GM19468 (cell line): ENCODE data around the gene GJA1.
"Not testable (repeated sequence)": the region's sequence is repeated elsewhere in the genome, so short reads cannot be mapped to it uniquely, and the experiment has no call there.

ENCODE experiments used
- ATAC-seq: cut with Tn5 transposase; IDR thresholded peaks from one replicate; pipeline ENCODE4 v1.9.1; 2021; ENCODE audit warnings: mild to moderate bottlenecking, moderate library complexity, moderate number of reproducible peaks; ENCODE audit not compliant: unreplicated experiment; ENCODE audit errors: extremely low read depth

The GJA1 gene

DNA sequence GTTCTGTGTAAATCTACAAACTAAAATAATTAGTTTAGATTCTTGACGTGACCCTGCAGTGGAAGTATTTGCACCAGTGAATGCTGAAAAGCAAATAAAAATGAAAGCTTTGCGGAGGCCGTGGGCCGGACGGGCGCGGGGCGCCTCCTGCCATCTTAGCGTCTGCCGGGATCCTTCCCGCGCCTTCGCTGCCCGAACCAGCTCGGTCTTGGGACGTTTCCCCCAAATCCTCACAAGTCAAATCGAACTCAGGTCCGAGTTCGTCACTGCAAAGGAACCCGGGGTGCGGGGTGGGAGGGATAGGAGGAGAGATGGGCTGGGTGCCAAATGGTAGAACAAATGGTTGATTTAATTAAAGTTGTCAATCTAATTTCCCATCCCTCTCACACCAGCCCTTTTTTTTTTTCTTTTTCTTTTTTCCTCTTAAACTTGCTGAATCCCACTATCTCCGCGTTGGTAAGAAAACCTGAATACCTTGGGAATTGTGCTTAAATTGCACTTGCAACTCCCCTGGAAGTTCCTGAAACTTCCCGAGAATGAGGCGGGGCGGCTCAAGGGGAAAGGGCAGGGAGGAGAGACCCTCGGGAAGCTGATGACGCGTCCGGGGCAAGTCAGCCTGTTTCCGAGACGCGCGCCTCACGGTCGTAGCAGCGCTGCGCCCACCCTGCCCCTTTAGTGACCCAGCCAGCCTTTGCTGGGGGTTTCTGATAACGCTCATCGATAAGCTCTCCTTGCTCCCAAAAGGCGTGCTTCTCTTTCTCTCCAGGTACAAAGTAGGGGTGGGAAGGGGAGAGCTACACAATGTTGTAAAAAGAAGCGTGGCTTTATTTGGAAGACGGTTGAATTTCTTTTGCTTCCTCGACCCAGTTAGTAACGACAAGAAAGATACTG lies 1.8 kb downstream of the GJA1 start:
- ATAC-seq: no peak

GRCh38 chr6:121437851-121438651 lies 2.6 kb downstream of the GJA1 start:
- ATAC-seq: no peak

DNA sequence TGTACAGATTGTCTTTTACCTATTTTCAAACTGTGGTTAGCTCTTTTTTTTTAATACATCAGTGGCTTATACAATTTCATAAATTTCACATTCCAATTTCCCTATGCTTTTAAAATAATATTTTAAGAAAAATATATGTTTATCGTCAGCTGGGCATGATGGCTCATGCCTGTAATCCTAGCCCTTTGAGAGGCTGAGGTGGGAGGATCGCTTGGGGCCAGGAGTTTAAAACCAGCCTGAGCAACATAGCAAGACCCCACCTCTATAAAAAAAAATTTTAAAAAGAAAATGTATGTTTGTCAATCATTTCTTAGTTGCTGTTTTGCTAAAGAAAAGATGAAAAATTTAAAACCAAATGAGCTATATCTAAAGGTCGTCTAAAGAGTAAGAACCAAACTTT lies 3.4 kb downstream of the GJA1 start:
- ATAC-seq: no peak

DNA sequence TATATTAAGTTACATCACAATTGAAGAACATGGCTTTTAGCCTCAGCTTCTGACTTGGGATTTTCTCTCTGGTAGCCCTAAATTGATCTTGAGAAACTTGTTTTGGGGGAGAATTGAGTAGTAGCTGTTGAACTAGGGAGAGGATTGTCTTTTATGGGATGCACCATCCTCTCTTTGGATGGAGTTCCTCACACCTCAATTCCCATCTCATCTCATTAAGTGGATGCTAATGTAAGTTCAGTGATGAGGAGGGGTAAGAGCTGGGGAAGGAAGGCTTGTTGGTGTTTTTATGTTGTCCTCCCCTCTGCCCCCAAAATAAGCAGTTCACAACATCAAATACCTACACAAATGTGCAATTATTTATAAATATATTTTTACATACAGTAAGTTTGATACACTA lies 4.0 kb downstream of the GJA1 start:
- ATAC-seq: no peak

DNA sequence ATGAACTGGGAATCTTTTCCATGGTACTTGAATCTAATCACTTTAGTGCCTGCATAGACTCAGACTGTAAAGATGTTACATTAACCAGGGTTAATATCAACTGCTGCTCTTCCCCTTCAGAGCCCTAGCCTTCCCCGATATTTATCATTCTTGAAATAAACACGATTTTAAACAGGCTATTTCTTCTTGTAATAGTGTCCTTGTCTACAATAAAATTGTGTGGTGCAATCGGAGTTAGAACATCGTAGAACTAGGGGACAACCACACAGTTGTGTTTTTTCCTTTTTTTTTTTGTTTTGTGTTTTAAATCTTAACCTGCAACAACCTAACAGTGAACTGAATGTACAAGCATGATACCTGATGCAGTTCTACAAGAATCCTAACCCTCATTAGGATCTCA lies 4.5 kb downstream of the GJA1 start:
- no peak for ATAC-seq

DNA sequence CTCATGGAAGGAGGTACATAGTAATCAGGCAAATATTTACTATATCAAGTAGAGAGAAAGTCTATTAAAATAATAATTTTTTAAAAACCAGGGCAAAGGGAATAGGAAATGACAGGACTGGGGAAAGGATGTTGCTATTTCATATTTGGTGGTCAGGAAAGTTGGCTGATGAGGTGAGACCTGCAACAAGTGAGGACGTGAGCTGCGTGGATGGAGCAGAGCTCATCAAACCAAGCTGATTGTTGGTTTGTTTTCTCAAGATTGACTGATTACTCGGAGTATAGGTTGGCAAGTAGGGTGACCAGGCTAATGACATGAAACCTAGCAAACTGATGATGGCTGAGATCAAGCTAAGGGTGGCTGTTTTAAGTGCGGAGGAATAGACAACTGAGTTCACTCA lies 6.0 kb downstream of the GJA1 start:
- no peak for ATAC-seq

DNA sequence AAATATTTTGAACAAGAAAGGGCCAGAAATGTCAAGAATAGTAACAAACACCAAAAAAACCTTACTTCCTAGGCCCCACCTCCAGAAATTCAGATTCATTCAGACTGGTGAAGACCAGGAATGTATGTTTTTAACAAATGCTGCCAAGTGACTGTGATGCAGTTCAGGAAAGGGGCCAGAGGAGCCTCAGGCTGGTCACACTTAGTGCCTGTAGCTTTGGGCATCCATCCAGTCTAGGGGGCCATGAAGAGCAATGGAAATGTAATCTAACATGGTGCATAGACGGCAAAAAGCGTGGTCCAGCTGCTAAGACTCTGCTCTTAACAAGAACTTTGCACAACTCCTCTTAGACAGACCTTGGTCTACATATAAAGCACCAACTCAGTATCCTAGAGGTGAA lies 7.1 kb downstream of the GJA1 start:
- ATAC-seq: no peak

DNA sequence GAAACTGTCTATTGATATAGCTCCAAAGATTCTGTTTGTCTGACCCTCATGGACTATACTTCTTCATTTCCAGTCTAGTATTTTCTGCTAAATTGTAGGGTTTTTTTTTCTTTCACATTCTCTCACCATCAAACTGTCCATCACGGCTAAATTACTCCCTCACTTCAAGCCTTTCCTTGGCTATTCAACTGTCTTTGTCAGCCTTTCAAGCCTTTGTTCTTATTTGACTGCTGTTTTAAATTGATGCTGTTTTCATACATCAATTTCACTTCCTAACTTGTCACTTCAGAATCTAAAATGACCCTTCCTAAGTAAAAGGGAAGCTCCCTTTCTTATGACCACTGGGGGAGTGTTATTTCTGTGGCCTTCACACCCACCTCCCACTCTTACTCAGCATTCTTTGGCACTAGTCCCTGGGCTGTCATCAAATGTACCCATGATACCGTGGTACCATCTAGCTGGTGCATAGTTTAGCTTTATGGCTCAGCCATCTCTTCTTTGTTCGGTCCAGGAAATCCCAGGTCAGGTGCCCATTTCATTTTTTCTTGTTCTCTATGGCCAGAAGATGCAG lies 8.6 kb downstream of the GJA1 start:
- ATAC-seq: no peak

DNA sequence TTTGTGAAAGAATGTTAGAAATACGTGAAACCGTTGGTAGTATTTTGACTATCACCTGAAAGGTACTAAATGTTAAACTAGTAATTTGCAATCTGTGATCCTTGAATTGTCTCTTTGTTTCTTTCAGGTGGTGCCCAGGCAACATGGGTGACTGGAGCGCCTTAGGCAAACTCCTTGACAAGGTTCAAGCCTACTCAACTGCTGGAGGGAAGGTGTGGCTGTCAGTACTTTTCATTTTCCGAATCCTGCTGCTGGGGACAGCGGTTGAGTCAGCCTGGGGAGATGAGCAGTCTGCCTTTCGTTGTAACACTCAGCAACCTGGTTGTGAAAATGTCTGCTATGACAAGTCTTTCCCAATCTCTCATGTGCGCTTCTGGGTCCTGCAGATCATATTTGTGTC lies 11.3 kb downstream of the GJA1 start:
- not testable (repeated sequence) for ATAC-seq

GRCh38 chr6:121447746-121448145 lies 12.3 kb downstream of the GJA1 start:
- ATAC-seq: not testable (repeated sequence)

- not testable (repeated sequence) for ATAC-seq
These were observed 13.1 kb downstream of the GJA1 start for GRCh38 chr6:121448528-121448927.

- no peak for ATAC-seq
These were observed 13.9 kb downstream of the GJA1 start for GRCh38 chr6:121449331-121449730.

GRCh38 chr6:121450242-121450641 lies 14.8 kb downstream of the GJA1 start:
- ATAC-seq: no peak

DNA sequence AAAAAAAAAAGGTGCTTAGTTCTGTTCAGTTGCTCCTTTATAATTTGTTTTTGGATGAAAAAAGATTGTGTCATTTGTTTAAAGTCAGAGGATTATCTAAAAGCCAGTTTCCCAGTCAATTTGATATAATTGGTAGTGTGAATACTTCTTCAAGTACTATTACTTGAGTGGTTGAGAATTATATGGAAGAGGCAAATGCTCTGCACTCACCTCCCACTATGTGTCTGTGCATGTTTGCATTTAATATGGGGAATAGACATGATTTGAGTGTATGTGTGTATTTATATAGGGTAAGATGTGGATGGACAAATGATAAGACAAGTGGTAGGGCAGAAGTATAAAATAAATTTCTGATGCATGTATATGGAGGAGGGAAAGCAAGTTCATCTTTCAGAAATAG lies 15.8 kb downstream of the GJA1 start:
- no peak for ATAC-seq

- ATAC-seq: no peak
These were observed 17.7 kb downstream of the GJA1 start for GRCh38 chr6:121453191-121453590.

GRCh38 chr6:121460170-121460569 lies 24.7 kb downstream of the GJA1 start:
- ATAC-seq: no peak

DNA sequence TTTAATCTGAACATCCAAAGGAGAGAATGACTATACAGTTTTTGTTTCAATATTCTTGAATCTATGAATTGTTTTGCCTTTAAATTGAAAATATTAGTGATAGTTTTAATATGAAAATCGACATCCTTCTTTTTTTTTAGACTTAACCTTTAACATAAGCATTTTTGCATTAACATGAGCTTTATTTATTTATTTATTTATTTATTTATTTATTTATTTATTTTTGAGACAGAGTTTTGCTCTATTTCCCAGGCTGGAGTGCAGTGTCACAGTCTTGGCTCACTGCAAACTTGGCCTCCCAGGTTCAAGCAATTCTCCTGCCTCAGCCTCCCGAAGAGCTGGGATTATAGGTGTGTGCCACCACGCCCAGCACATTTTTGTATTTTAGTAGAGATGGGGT lies 27.6 kb downstream of the GJA1 start:
- ATAC-seq: no peak

DNA sequence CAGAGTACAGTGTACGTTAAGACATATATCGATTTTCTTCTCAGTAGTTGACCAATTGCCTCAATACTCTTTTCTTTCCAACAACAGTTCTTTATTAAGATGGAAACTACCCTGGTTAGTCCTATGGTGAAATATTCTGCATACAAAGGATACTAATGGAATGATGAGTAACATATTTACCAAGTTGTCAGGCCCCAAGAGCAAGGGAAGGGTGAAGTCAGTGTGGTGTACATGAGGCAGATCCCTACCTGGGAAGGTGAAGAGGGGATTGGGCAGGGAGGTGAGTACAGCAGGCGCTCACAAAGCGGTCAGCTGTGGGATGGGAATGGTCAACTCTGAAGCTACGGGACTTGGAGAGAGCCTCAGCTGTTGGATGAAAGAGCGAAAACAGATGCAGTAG lies 29.7 kb downstream of the GJA1 start:
- no peak for ATAC-seq

GRCh38 chr6:121479486-121480098 lies 44.1 kb downstream of the GJA1 start:
- no peak for ATAC-seq

DNA sequence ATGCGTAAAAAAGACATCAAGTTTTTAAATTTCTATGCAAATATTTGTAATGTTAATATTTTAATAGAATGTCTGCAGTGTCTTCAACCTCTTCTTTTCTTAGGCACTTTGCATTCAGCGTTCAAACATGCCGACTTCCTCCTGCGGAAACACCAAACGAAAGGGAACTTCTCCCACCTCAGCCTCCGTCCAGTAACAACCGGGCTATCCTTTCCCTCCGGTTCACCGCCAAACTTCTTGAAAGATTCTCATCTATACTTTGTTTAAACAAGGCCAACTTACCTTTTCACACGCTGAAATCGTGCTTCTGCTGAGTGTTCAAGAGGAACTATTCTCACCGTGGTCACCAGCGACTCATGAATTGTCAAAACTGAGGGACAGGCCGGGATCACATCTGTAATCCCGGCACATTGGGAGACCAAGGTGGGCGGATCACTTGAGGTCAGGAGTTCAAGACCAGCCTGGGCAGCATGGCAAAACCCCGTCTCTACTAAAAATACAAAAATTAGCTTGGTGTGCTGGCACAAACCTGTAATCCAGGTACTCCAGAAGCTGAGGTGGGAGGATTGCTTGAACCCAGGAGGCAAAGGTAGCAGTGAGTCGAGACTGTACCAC lies 44.8 kb downstream of the GJA1 start:
- no peak for ATAC-seq
